ENCODE data around the gene GPR156.
"Not testable (repeated sequence)": the region's sequence is repeated elsewhere in the genome, so short reads cannot be mapped to it uniquely, and the experiment has no call there.

GPR156 gene

GRCh38 chr3:120284747-120285507, at the start of gene GPR156:
Gene GPR156 (minus strand): TSS chr3:120285222. CDS start chr3:120244098, 41,124 bp downstream.
- peak; percentile 62 for ATAC-seq
- peak; percentile 18 for DNase-seq

GRCh38 chr3:120332646-120333045, 47.6 kb upstream of the GPR156 start:
- no peak for ATAC-seq
- DNase-seq: no peak

GRCh38 chr3:120331076-120331475, 46.1 kb upstream of the GPR156 start:
- ATAC-seq: no peak
- DNase-seq: no peak

GRCh38 chr3:120326784-120327183, 41.8 kb upstream of the GPR156 start:
- DNase-seq (no peak), ATAC-seq (no peak)

- no peak for ATAC-seq
- DNase-seq: no peak
Observed at GRCh38 chr3:120324190-120324589, 39.2 kb upstream of the GPR156 start.

- ATAC-seq: peak; percentile 71
- not testable (repeated sequence) for DNase-seq
Observed at GRCh38 chr3:120323761-120324160, 38.7 kb upstream of the GPR156 start.

- DNase-seq (no peak), ATAC-seq (no peak)
Observed at GRCh38 chr3:120311863-120312794, 27.1 kb upstream of the GPR156 start.

GRCh38 chr3:120306519-120307455, 21.8 kb upstream of the GPR156 start:
- ATAC-seq (no peak), DNase-seq (no peak)

- no peak for DNase-seq
- ATAC-seq: no peak
Observed at GRCh38 chr3:120304616-120305015, 19.6 kb upstream of the GPR156 start.

- ATAC-seq: no peak
- no peak for DNase-seq
Observed at GRCh38 chr3:120302361-120302760, 17.3 kb upstream of the GPR156 start.

- ATAC-seq (no peak), DNase-seq (no peak)
Observed at GRCh38 chr3:120300971-120301370, 15.9 kb upstream of the GPR156 start.

GRCh38 chr3:120299403-120299802, 14.4 kb upstream of the GPR156 start:
- DNase-seq: no peak

GRCh38 chr3:120298996-120299395, 14.0 kb upstream of the GPR156 start:
- ATAC-seq (no peak), DNase-seq (no peak)

More at GRCh38 chr3:120299403-120299802, 14.4 kb upstream of the GPR156 start:
- no peak for ATAC-seq

GRCh38 chr3:120291552-120291951, 6.5 kb upstream of the GPR156 start:
- not testable (repeated sequence) for ATAC-seq, DNase-seq

GRCh38 chr3:120289636-120290035, 4.6 kb upstream of the GPR156 start:
- DNase-seq (no peak), ATAC-seq (no peak)

- ATAC-seq: no peak
Observed at GRCh38 chr3:120286465-120286864, 1.4 kb upstream of the GPR156 start.

GRCh38 chr3:120285508-120285841, 453 bp upstream of the GPR156 start:
- ATAC-seq (no peak), DNase-seq (no peak)

More at GRCh38 chr3:120286465-120286864, 1.4 kb upstream of the GPR156 start:
- no peak for DNase-seq

GRCh38 chr3:120281261-120281660, 3.8 kb downstream of the GPR156 start:
- ATAC-seq: no peak
- no peak for DNase-seq

GRCh38 chr3:120280566-120280965, 4.5 kb downstream of the GPR156 start:
- DNase-seq (no peak), ATAC-seq (no peak)

- DNase-seq (no peak), ATAC-seq (no peak)
Observed at GRCh38 chr3:120280026-120280425, 5.0 kb downstream of the GPR156 start.

- DNase-seq: no peak
- no peak for ATAC-seq
Observed at GRCh38 chr3:120276767-120277166, 8.3 kb downstream of the GPR156 start.

- DNase-seq: no peak
Observed at GRCh38 chr3:120275618-120276017, 9.4 kb downstream of the GPR156 start.

More at GRCh38 chr3:120275618-120276017, 9.4 kb downstream of the GPR156 start:
- no peak for ATAC-seq

Measured in stimulated activated naive CD8-positive, alpha-beta T cell treated with anti-CD3 and anti-CD28 coated beads, Interleukin-15, Interleukin-2, amounts not matched to agents 100 U/mL and 50 U/mL, for 24 hours (primary cell).